ENCODE data around the gene LNX1. TPM values are rescaled to one million over a fixed set of nuclear protein-coding genes. Genes with fewer than 3 reads are reported as not detected.

LNX1 gene
- total RNA-seq, 1 donor from 2014 or later: 11.8 TPM

GRCh38 chr4:53436251-53436650 lies 155.0 kb downstream of the LNX1 start:
- H3K27ac ChIP-seq: no peak overlapping the region

GRCh38 chr4:53432528-53433424 lies 158.5 kb downstream of the LNX1 start:
- intact Hi-C loops (cut with DNase I): no loop called here
- H3K4me1 ChIP-seq: no peaks in the 10 kb centered on the region
- H3K9me3 ChIP-seq: no peaks in the 10 kb centered on the region
- H3K27me3 ChIP-seq: no peaks in the 10 kb centered on the region
- no peak for DNase-seq (ENCODE audit: extremely low spot score in 2 of 2)
- H3K36me3 ChIP-seq: peaks cover 2 to 22% of the 10 kb centered on the region in 2 donors
- TF ChIP-seq POLR2AphosphoS5 (IDR thresholded peaks at IDR 0.05; ENCODE audit: insufficient read depth in 1 of 2, low read depth in 1 of 2): no peak
- no peak for TF ChIP-seq POLR2A (IDR thresholded peaks at IDR 0.05)
- no peak for TF ChIP-seq CTCF (IDR thresholded peaks at IDR 0.05)
- no peak overlapping the region for H3K4me3 ChIP-seq
- no peak overlapping the region for H3K27ac ChIP-seq

More at GRCh38 chr4:53436251-53436650, 155.0 kb downstream of the LNX1 start:
- H3K36me3 ChIP-seq: no peaks in the 10 kb centered on the region
- no peaks in the 10 kb centered on the region for H3K9me3 ChIP-seq
- TF ChIP-seq POLR2AphosphoS5 (IDR thresholded peaks at IDR 0.05; ENCODE audit: insufficient read depth in 1 of 2, low read depth in 1 of 2) (no peak), POLR2A (IDR thresholded peaks at IDR 0.05) (no peak), CTCF (IDR thresholded peaks at IDR 0.05) (no peak)
- DNase-seq (ENCODE audit: extremely low spot score in 2 of 2): no peak
- no peak overlapping the region for H3K4me3 ChIP-seq
- intact Hi-C loops (cut with DNase I): no loop called here
- H3K27me3 ChIP-seq: no peaks in the 10 kb centered on the region
- H3K4me1 ChIP-seq: no peaks in the 10 kb centered on the region

- H3K27me3 ChIP-seq: no peaks in the 10 kb centered on the region
- H3K4me3 ChIP-seq: no peak overlapping the region
- H3K36me3 ChIP-seq: peaks cover 2 to 23% of the 10 kb centered on the region in 2 donors
- DNase-seq (ENCODE audit: extremely low spot score in 2 of 2): no peak
- no peak for TF ChIP-seq POLR2AphosphoS5 (IDR thresholded peaks at IDR 0.05; ENCODE audit: insufficient read depth in 1 of 2, low read depth in 1 of 2)
- no peaks in the 10 kb centered on the region for H3K4me1 ChIP-seq
- intact Hi-C loops (cut with DNase I): no loop called here
- H3K9me3 ChIP-seq: no peaks in the 10 kb centered on the region
- no peak overlapping the region for H3K27ac ChIP-seq
Observed at GRCh38 chr4:53431052-53431451, 160.2 kb downstream of the LNX1 start.

- Histone ChIP-seq H3K9me3 (no peaks in the 10 kb centered on the region), H3K36me3 (peaks cover 2 to 23% of the 10 kb centered on the region in 2 donors), H3K27me3 (no peaks in the 10 kb centered on the region), H3K4me1 (no peaks in the 10 kb centered on the region), H3K27ac (no peak overlapping the region), H3K4me3 (no peak overlapping the region)
- intact Hi-C loops (cut with DNase I): no loop called here
- no peak for TF ChIP-seq POLR2A (IDR thresholded peaks at IDR 0.05)
- no peak for TF ChIP-seq CTCF (IDR thresholded peaks at IDR 0.05)
- TF ChIP-seq POLR2AphosphoS5 (IDR thresholded peaks at IDR 0.05; ENCODE audit: insufficient read depth in 1 of 2, low read depth in 1 of 2): no peak
- DNase-seq (ENCODE audit: extremely low spot score in 2 of 2): no peak
Observed at GRCh38 chr4:53427366-53427765, 163.9 kb downstream of the LNX1 start.

- no peaks in the 10 kb centered on the region for H3K4me1 ChIP-seq
- H3K36me3 ChIP-seq: peaks cover 2 to 16% of the 10 kb centered on the region in 2 donors
- H3K27me3 ChIP-seq: no peaks in the 10 kb centered on the region
- no peak overlapping the region for H3K4me3 ChIP-seq
- TF ChIP-seq CTCF (IDR thresholded peaks at IDR 0.05) (no peak), POLR2AphosphoS5 (IDR thresholded peaks at IDR 0.05; ENCODE audit: insufficient read depth in 1 of 2, low read depth in 1 of 2) (no peak), POLR2A (IDR thresholded peaks at IDR 0.05) (no peak)
- H3K27ac ChIP-seq: no peak overlapping the region
- intact Hi-C loops (cut with DNase I): no loop called here
- H3K9me3 ChIP-seq: no peaks in the 10 kb centered on the region
- DNase-seq (ENCODE audit: extremely low spot score in 2 of 2): no peak
Observed at GRCh38 chr4:53424280-53424679, 167.0 kb downstream of the LNX1 start.

All from vagina (tissue), 2 donors.